IgD-negative memory B cell (primary cell): ENCODE results near the gene LIMK2. TPM values are rescaled to one million over a fixed set of nuclear protein-coding genes. Genes with fewer than 3 reads are reported as not detected.
"Not testable (repeated sequence)": the region's sequence is repeated elsewhere in the genome, so short reads cannot be mapped to it uniquely, and the experiment has no call there.

Experiments used
- H3K27ac Mint-ChIP-seq, 3 donors: one replicate each; pipeline ENCODE4 v1.8.0; 2020 to 2022; ENCODE audit warnings: mild to moderate bottlenecking in 3 of 3, mixed read lengths in 3 of 3, moderate library complexity in 1 of 3
- H3K27me3 Mint-ChIP-seq: one replicate; pipeline ENCODE4 v1.8.0; 2021; ENCODE audit warnings: mixed read lengths
- H3K36me3 Mint-ChIP-seq: one replicate; pipeline ENCODE4 v1.8.0; 2020; ENCODE audit warnings: mild to moderate bottlenecking, mixed read lengths
- H3K4me1 Mint-ChIP-seq, 3 donors: one replicate each; pipeline ENCODE4 v1.8.0; 2020 to 2022; ENCODE audit warnings: mixed read lengths in 3 of 3, mild to moderate bottlenecking in 1 of 3
- H3K4me3 Mint-ChIP-seq, 4 donors: one replicate each; pipeline ENCODE4 v1.8.0; 2020 to 2022; ENCODE audit warnings: mild to moderate bottlenecking in 4 of 4, mixed read lengths in 4 of 4, moderate library complexity in 3 of 4
- H3K9me3 Mint-ChIP-seq, 3 donors: one replicate each; pipeline ENCODE4 v1.8.0; 2020 to 2021; ENCODE audit warnings: mixed read lengths in 3 of 3, mild to moderate bottlenecking in 1 of 3
- polyA plus RNA-seq: library from polyadenylated mRNA; unstranded; fragments of 300-500 nt; fragmentation: Illumina TruSeq; gene quantifications from one replicate; pipeline ENCODE4 v1.2.3, GENCODE V29; 2021

LIMK2 gene
- polyA plus RNA-seq, 1 donor from 2014 or later: 9.1 TPM

- H3K36me3 Mint-ChIP-seq, H3K27ac Mint-ChIP-seq, H3K27me3 Mint-ChIP-seq, H3K9me3 Mint-ChIP-seq, H3K4me3 Mint-ChIP-seq, H3K4me1 Mint-ChIP-seq: not testable (repeated sequence)
These were observed 7.6 kb upstream of the LIMK2 start for GRCh38 chr22:31204352-31204984.

GRCh38 chr22:31205059-31205458 is 7.0 kb upstream of the LIMK2 start:
- not testable (repeated sequence) for H3K9me3 Mint-ChIP-seq, H3K27me3 Mint-ChIP-seq, H3K27ac Mint-ChIP-seq, H3K4me1 Mint-ChIP-seq, H3K4me3 Mint-ChIP-seq, H3K36me3 Mint-ChIP-seq

DNA sequence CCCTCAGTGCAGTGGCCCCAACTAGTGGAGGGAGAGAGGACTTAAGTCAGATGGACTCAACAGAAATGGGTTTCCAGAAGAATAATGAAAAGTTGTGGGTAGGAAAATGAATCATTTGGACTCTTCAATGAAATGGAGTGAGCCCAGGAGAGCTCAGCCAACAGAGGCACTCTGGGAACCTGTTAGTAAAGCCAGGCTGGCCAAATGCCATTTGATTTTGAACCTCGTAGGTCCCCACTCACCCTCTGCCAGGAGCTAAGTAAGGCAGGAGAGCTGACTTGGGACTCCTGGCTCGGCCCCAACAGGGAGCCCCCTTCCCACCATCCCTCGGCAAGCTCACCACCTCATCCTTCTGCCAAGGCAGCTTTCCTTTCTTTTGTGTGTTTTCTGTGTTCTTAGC is 5.6 kb upstream of the LIMK2 start:
- not testable (repeated sequence) for H3K9me3 Mint-ChIP-seq, H3K36me3 Mint-ChIP-seq, H3K4me3 Mint-ChIP-seq, H3K27me3 Mint-ChIP-seq
- H3K4me1 Mint-ChIP-seq: peaks cover 10 to 17% (median 13%) of the 10 kb centered on the region in 3 donors
- H3K27ac Mint-ChIP-seq: peak overlapping the region in 1 of 3 donors; percentile 47

- Mint-ChIP-seq H3K36me3 (peaks cover 5% of the 10 kb centered on the region), H3K4me3 (peak overlapping the region in 2 of 4 donors; percentile 2 to 43), H3K27ac (peak overlapping the region in 2 of 3 donors; percentile 47 to 76), H3K4me1 (peaks cover 14 to 22% (median 16%) of the 10 kb centered on the region in 3 donors), H3K9me3 (no peaks in the 10 kb centered on the region), H3K27me3 (no peaks in the 10 kb centered on the region)
These were observed 5.0 kb upstream of the LIMK2 start for GRCh38 chr22:31206896-31207687.

GRCh38 chr22:31210556-31211421 is 1.3 kb upstream of the LIMK2 start:
- H3K9me3 Mint-ChIP-seq: no peaks in the 10 kb centered on the region
- H3K27me3 Mint-ChIP-seq: no peaks in the 10 kb centered on the region
- H3K4me3 Mint-ChIP-seq: peak overlapping the region; percentile 56 to 91 (median 73)
- peaks cover 18 to 25% (median 21%) of the 10 kb centered on the region in 3 donors for H3K4me1 Mint-ChIP-seq
- peak overlapping the region; percentile 71 to 93 (median 73) for H3K27ac Mint-ChIP-seq
- H3K36me3 Mint-ChIP-seq: peaks cover 3% of the 10 kb centered on the region

DNA sequence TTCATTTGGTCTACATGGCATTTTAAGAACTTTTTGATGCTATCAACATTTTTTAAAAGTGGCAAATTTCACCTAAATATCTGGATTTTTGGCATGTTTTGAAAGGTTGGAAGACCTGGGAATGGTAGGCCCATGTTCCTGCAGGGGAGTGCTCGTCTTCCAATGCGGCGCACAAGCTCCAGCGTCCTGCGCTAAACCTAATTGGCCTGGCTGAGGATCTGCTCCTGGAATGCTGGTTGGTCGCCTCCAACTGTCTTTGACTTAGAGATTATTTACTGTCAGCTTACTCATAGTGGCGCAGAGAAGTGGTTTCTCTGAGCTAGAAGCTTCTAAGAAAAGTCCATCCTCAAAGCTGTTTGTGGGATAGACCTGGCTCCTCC is 626 bp upstream of the LIMK2 start:
- H3K27ac Mint-ChIP-seq: peak overlapping the region; percentile 49 to 93 (median 90)
- peaks cover 2% of the 10 kb centered on the region for H3K36me3 Mint-ChIP-seq
- peaks cover 18 to 28% (median 26%) of the 10 kb centered on the region in 3 donors for H3K4me1 Mint-ChIP-seq
- H3K9me3 Mint-ChIP-seq: no peaks in the 10 kb centered on the region
- peak overlapping the region; percentile 83 to 94 (median 91) for H3K4me3 Mint-ChIP-seq
- no peaks in the 10 kb centered on the region for H3K27me3 Mint-ChIP-seq

- Mint-ChIP-seq H3K27me3 (no peaks in the 10 kb centered on the region), H3K4me1 (peaks cover 20 to 32% (median 26%) of the 10 kb centered on the region in 3 donors)
These were observed 908 bp downstream of the LIMK2 start for GRCh38 chr22:31212783-31213629.

DNA sequence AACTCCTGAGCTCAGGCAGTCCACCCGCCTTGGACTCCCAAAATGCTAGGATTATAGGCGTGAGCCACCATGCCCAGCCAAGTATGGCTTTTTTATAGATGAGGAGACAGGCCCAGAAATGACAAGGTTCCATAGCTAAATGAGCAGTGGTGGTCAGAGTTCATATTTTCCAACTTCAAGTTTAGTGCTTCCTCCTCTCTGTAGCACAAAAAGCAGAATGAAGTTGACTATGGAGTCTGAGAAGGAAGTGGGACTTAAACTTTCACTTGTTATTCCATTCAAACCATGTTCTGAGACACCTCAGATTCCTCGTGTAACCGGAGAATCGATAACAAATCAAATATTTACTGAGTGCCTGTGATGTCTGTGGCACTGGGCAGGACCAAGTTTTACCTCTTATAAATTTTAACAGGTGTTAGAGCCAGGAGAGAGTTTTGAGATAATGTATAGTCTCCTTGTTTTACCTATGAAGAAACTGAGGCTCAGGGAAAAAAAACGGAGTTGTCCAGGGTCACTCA is 3.0 kb downstream of the LIMK2 start:
- peak overlapping the region in 1 of 3 donors; percentile 36 for H3K27ac Mint-ChIP-seq
- H3K4me3 Mint-ChIP-seq: peak overlapping the region in 1 of 4 donors; percentile 48
- no peaks in the 10 kb centered on the region for H3K9me3 Mint-ChIP-seq
- no peaks in the 10 kb centered on the region for H3K27me3 Mint-ChIP-seq
- H3K36me3 Mint-ChIP-seq: peaks cover 2% of the 10 kb centered on the region
- peaks cover 26 to 33% (median 32%) of the 10 kb centered on the region in 3 donors for H3K4me1 Mint-ChIP-seq

More at GRCh38 chr22:31212783-31213629, 908 bp downstream of the LIMK2 start:
- no peaks in the 10 kb centered on the region for H3K36me3 Mint-ChIP-seq
- H3K4me3 Mint-ChIP-seq: peak overlapping the region; percentile 78 to 94 (median 91)
- H3K27ac Mint-ChIP-seq: peak overlapping the region in 1 of 3 donors; percentile 49
- no peaks in the 10 kb centered on the region for H3K9me3 Mint-ChIP-seq

- H3K4me3 Mint-ChIP-seq: peak overlapping the region in 1 of 4 donors; percentile 8
- no peaks in the 10 kb centered on the region for H3K9me3 Mint-ChIP-seq
- peaks cover 2% of the 10 kb centered on the region for H3K36me3 Mint-ChIP-seq
- H3K27ac Mint-ChIP-seq: peak overlapping the region in 1 of 3 donors; percentile 55
- H3K4me1 Mint-ChIP-seq: peaks cover 20 to 28% (median 27%) of the 10 kb centered on the region in 3 donors
- H3K27me3 Mint-ChIP-seq: no peaks in the 10 kb centered on the region
These were observed 6.6 kb downstream of the LIMK2 start for GRCh38 chr22:31218565-31219262.

DNA sequence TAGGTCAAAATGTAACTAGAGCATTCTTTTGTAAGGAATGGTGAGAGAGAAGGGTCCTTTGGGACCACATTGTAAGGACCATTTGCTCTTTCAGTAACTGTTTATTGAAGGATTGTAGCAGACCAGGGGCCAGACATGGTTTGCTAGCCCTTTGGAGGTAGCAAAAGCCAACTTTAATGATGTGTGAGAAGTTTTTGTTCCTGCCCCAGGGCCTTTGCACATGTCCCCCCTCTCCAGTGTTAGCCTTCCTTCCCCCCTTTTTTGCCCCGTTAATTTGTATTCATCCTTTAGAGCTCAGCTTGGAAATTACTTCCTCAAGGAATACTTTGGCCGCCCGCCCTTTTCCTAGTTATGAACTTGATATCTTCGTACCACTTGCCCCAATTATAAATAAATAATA is 9.0 kb downstream of the LIMK2 start:
- H3K4me3 Mint-ChIP-seq: no peak overlapping the region
- H3K36me3 Mint-ChIP-seq: peaks cover 2% of the 10 kb centered on the region
- H3K4me1 Mint-ChIP-seq: peaks cover 18 to 27% (median 24%) of the 10 kb centered on the region in 3 donors
- no peaks in the 10 kb centered on the region for H3K9me3 Mint-ChIP-seq
- no peaks in the 10 kb centered on the region for H3K27me3 Mint-ChIP-seq
- no peak overlapping the region for H3K27ac Mint-ChIP-seq

GRCh38 chr22:31222736-31223135 is 10.6 kb downstream of the LIMK2 start:
- Mint-ChIP-seq H3K27ac (no peak overlapping the region), H3K27me3 (no peaks in the 10 kb centered on the region), H3K4me3 (peak overlapping the region in 2 of 4 donors; percentile 18 to 45), H3K4me1 (peaks cover 18 to 24% (median 22%) of the 10 kb centered on the region in 3 donors), H3K9me3 (no peaks in the 10 kb centered on the region), H3K36me3 (peaks cover 2% of the 10 kb centered on the region)

- no peak overlapping the region for H3K4me3 Mint-ChIP-seq
- H3K27me3 Mint-ChIP-seq: no peaks in the 10 kb centered on the region
- peaks cover 13 to 22% (median 13%) of the 10 kb centered on the region in 3 donors for H3K4me1 Mint-ChIP-seq
- H3K27ac Mint-ChIP-seq: no peak overlapping the region
- no peaks in the 10 kb centered on the region for H3K36me3 Mint-ChIP-seq
- H3K9me3 Mint-ChIP-seq: no peaks in the 10 kb centered on the region
These were observed 11.7 kb downstream of the LIMK2 start for GRCh38 chr22:31223786-31224191.

DNA sequence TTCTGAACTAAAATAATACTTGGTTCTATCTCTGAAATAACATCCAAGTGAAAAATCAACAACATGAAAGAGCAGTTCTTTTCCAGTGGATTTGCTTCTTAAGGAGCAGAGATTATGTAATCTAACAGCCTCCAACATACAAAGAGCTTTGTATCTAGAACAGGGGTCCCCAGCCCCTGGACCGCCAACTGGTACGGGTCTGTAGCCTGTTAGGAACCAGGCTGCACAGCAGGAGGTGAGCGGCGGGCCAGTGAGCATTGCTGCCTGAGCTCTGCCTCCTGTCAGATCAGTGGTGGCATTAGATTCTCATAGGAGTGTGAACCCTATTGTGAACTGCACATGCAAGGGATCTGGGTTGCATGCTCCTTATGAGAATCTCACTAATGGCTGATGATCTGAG is 12.6 kb downstream of the LIMK2 start:
- H3K27me3 Mint-ChIP-seq, H3K9me3 Mint-ChIP-seq, H3K4me3 Mint-ChIP-seq, H3K27ac Mint-ChIP-seq, H3K36me3 Mint-ChIP-seq: not testable (repeated sequence)
- H3K4me1 Mint-ChIP-seq: peaks cover 16 to 23% (median 16%) of the 10 kb centered on the region in 3 donors
